Colonic mucosa (tissue), 4 donors: Measurements from ENCODE around the gene GASK1A. TPM values are rescaled to one million over a fixed set of nuclear protein-coding genes. Genes with fewer than 3 reads are reported as not detected.

Experiments used
- DNase-seq: peaks from one replicate; pipeline ENCODE4 v3.0.0-alpha.2; 2020
- H3K27ac ChIP-seq: fragments of 200-600 bp; one replicate; pipeline ENCODE4 v1.8.0; 2021
- H3K27me3 ChIP-seq: fragments of 200-600 bp; one replicate; pipeline ENCODE4 v1.8.0; 2021
- H3K36me3 ChIP-seq: fragments of 200-600 bp; one replicate; pipeline ENCODE4 v1.8.0; 2021
- H3K4me1 ChIP-seq: fragments of 200-600 bp; one replicate; pipeline ENCODE4 v1.8.0; 2021; ENCODE audit warnings: mild to moderate bottlenecking
- H3K4me3 ChIP-seq: fragments of 200-600 bp; one replicate; pipeline ENCODE4 v1.8.0; 2021
- H3K9ac ChIP-seq, 2 donors: one replicate each; pipeline ENCODE4 v1.7.0; 2013; ENCODE audit warnings: control low read depth in 2 of 2, low read depth in 2 of 2, low read length in 2 of 2
- H3K9me3 ChIP-seq: fragments of 200-600 bp; one replicate; pipeline ENCODE4 v1.8.0; 2021
- CTCF ChIP-seq: fragments of 200-600 bp; IDR thresholded peaks from one replicate; pipeline ENCODE4 v1.8.0; 2022; ENCODE audit warnings: antibody characterized with exemption, mild to moderate bottlenecking
- intact Hi-C: fragments of 100-400 bp; cut with DNase I; formaldehyde crosslinking; loops from one replicate; pipeline ENCODE4 v1.14.1; 2022
- total RNA-seq, 2 donors: library from RNA; stranded (reverse); fragmentation: NEBNext Ultra II Directional in 1 of 2; extraction: Animal tissue kit (Norgen Biotek cat#: 25700) in 1 of 2; gene quantifications; one replicate each; pipeline ENCODE4 v1.2.1, GENCODE V29; 2021
- donor health status: healthy.
- donor health status: DM: no; HTN: no; CAD: no.
- donor health status: DM: no; HTN: no; CAD: no.

Gene GASK1A
- total RNA-seq, 2 donors from 2014 or later, result 1.3 to 2.2 TPM

- TF ChIP-seq CTCF, result no peak
- H3K9ac ChIP-seq, result no peak overlapping the region
- H3K4me3 ChIP-seq, result no peak overlapping the region
- H3K27ac ChIP-seq, result no peak overlapping the region
- no peak for DNase-seq
- H3K4me1 ChIP-seq, result no peaks in the 10 kb centered on the region
- no peaks in the 10 kb centered on the region for H3K27me3 ChIP-seq
- H3K36me3 ChIP-seq, result no peaks in the 10 kb centered on the region
- no peaks in the 10 kb centered on the region for H3K9me3 ChIP-seq
- intact Hi-C loops, result no loop called here
Measured at GRCh38 chr3:43055393-43055792, 76.3 kb downstream of the GASK1A start.

- TF ChIP-seq CTCF, result no peak
Measured at GRCh38 chr3:43055806-43056770, 77.0 kb downstream of the GASK1A start.

GRCh38 chr3:43059456-43059855 lies 80.3 kb downstream of the GASK1A start:
- intact Hi-C loops, result no loop called here
- H3K4me3 ChIP-seq, result no peak overlapping the region
- no peak for DNase-seq
- no peaks in the 10 kb centered on the region for H3K4me1 ChIP-seq
- no peak overlapping the region for H3K9ac ChIP-seq
- no peaks in the 10 kb centered on the region for H3K36me3 ChIP-seq
- no peak for TF ChIP-seq CTCF
- no peaks in the 10 kb centered on the region for H3K9me3 ChIP-seq
- H3K27me3 ChIP-seq, result no peaks in the 10 kb centered on the region
- no peak overlapping the region for H3K27ac ChIP-seq

More at GRCh38 chr3:43055806-43056770, 77.0 kb downstream of the GASK1A start:
- no peaks in the 10 kb centered on the region for H3K36me3 ChIP-seq
- H3K9ac ChIP-seq, result no peak overlapping the region
- H3K27ac ChIP-seq, result no peak overlapping the region
- intact Hi-C loops, result no loop called here
- no peaks in the 10 kb centered on the region for H3K4me1 ChIP-seq
- H3K9me3 ChIP-seq, result no peaks in the 10 kb centered on the region
- no peaks in the 10 kb centered on the region for H3K27me3 ChIP-seq
- DNase-seq, result no peak
- no peak overlapping the region for H3K4me3 ChIP-seq

- Histone ChIP-seq H3K4me1 (no peaks in the 10 kb centered on the region), H3K9me3 (no peaks in the 10 kb centered on the region), H3K4me3 (no peak overlapping the region), H3K36me3 (no peaks in the 10 kb centered on the region), H3K27me3 (no peaks in the 10 kb centered on the region), H3K27ac (no peak overlapping the region), H3K9ac (no peak overlapping the region)
- no peak for DNase-seq
- TF ChIP-seq CTCF, result no peak
- intact Hi-C loops, result no loop called here
Measured at GRCh38 chr3:43061101-43061895, 82.2 kb downstream of the GASK1A start.

GRCh38 chr3:43062040-43062563 lies 83.0 kb downstream of the GASK1A start:
- no peak for TF ChIP-seq CTCF
- intact Hi-C loops, result no loop called here
- Histone ChIP-seq H3K9me3 (no peaks in the 10 kb centered on the region), H3K36me3 (no peaks in the 10 kb centered on the region), H3K27ac (no peak overlapping the region), H3K9ac (no peak overlapping the region), H3K27me3 (no peaks in the 10 kb centered on the region), H3K4me1 (no peaks in the 10 kb centered on the region), H3K4me3 (no peak overlapping the region)
- DNase-seq, result no peak
